RPMI7951 (cell line): ENCODE measurements around the gene SARS1. TPM values are rescaled to one million over a fixed set of nuclear protein-coding genes. Genes with fewer than 3 reads are reported as not detected.

ENCODE experiments used
- DNase-seq: peaks from one replicate; pipeline ENCODE4 v3.0.0-alpha.2; 2012; ENCODE audit warnings: low read depth
- total RNA-seq: library from RNA; depleted of rRNA; stranded (reverse); fragments of >200 nt; shearing (Covaris generic); gene quantifications from 2 replicates; pipeline ENCODE4 v1.2.3, GENCODE V29; 2014

Gene SARS1
- total RNA-seq, 1 experiment from 2014 or later = 145 TPM

GRCh38 chr1:109262231-109263055 is 48.7 kb downstream of the SARS1 start:
- DNase-seq = no peak

GRCh38 chr1:109263234-109263596 is 49.5 kb downstream of the SARS1 start:
- no peak for DNase-seq

- DNase-seq = peak; percentile 89
Observed at GRCh38 chr1:109263597-109264378, 50.1 kb downstream of the SARS1 start.

GRCh38 chr1:109264379-109264755 is 50.6 kb downstream of the SARS1 start:
- no peak for DNase-seq

GRCh38 chr1:109265016-109265415 is 51.3 kb downstream of the SARS1 start:
- no peak for DNase-seq

- DNase-seq = no peak
Observed at GRCh38 chr1:109265741-109266330, 52.1 kb downstream of the SARS1 start.

GRCh38 chr1:109266965-109267364 is 53.2 kb downstream of the SARS1 start:
- DNase-seq = peak; percentile 72

GRCh38 chr1:109267743-109268300 is 54.1 kb downstream of the SARS1 start:
- no peak for DNase-seq

- DNase-seq = no peak
Observed at GRCh38 chr1:109268431-109269211, 54.9 kb downstream of the SARS1 start.

GRCh38 chr1:109269212-109269980 is 55.7 kb downstream of the SARS1 start:
- DNase-seq = no peak

GRCh38 chr1:109269981-109270622 is 56.4 kb downstream of the SARS1 start:
- no peak for DNase-seq

- no peak for DNase-seq
Observed at GRCh38 chr1:109270623-109271317, 57.1 kb downstream of the SARS1 start.

- no peak for DNase-seq
Observed at GRCh38 chr1:109271458-109271857, 57.7 kb downstream of the SARS1 start.

- DNase-seq = no peak
Observed at GRCh38 chr1:109272021-109272799, 58.5 kb downstream of the SARS1 start.

GRCh38 chr1:109272831-109273547 is 59.3 kb downstream of the SARS1 start:
- no peak for DNase-seq

- DNase-seq = peak; percentile 53
Observed at GRCh38 chr1:109273570-109274288, 60.0 kb downstream of the SARS1 start.
